ENCODE measurements around the gene IL25. TPM values are rescaled to one million over a fixed set of nuclear protein-coding genes. Genes with fewer than 3 reads are reported as not detected.
A peak's percentile ranks its signal among the peaks of the same experiment; 100 is the strongest.

IL25 gene
- total RNA-seq, 1 donor from 2014 or later: not detected

DNA sequence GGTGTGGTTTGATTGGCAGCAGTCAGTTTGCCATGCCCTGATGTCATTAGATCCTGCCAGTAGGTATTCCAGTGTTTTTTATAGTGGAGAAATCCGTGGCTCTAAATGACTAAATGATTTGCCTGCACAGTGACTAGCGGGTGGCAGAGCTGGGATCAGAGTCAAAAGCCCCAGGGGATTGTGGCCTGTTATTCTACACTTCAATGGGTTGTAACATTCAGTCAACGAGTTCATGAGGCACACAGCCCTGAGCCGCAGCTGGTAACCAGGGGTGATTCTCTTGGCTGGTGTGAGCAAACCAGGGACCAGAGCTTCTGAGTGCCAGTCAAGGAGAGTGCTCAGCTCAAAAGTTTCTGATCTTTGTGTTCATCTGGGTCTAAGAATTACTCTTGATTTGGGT lies 33.6 kb downstream of the IL25 start:
- Histone ChIP-seq H3K9ac (ENCODE audit: low read depth in 1 of 3, low read length in 3 of 3) (no peak overlapping the region), H3K4me1 (ENCODE audit: control insufficient read depth in 3 of 3, insufficient read depth in 3 of 3, low read length in 3 of 3) (peaks cover 0 to 24% (median 0%) of the 10 kb centered on the region in 3 donors), H3K27ac (ENCODE audit: low read depth, low read length) (no peak overlapping the region), H3K27me3 (ENCODE audit: control insufficient read depth in 3 of 3, insufficient read depth in 3 of 3, low read length in 3 of 3) (peaks cover 0 to 16% (median 3%) of the 10 kb centered on the region in 3 donors), H3K9me3 (ENCODE audit: control insufficient read depth in 3 of 3, low read length in 3 of 3) (no peaks in the 10 kb centered on the region), H3K4me3 (ENCODE audit: low read length in 3 of 3) (no peak overlapping the region), H3K36me3 (ENCODE audit: control insufficient read depth in 3 of 3, insufficient read depth in 3 of 3, low read length in 3 of 3) (peaks cover 2 to 48% (median 36%) of the 10 kb centered on the region in 3 donors)

GRCh38 chr14:23406725-23407355 lies 34.2 kb downstream of the IL25 start:
- H3K4me1 ChIP-seq (ENCODE audit: control insufficient read depth in 3 of 3, insufficient read depth in 3 of 3, low read length in 3 of 3): peaks cover 0 to 23% (median 0%) of the 10 kb centered on the region in 3 donors
- H3K4me3 ChIP-seq (ENCODE audit: low read length in 3 of 3): no peak overlapping the region
- H3K27ac ChIP-seq (ENCODE audit: low read depth, low read length): no peak overlapping the region
- peak overlapping the region in 1 of 3 donors; percentile 33 for H3K9ac ChIP-seq (ENCODE audit: low read depth in 1 of 3, low read length in 3 of 3)
- peaks cover 2 to 44% (median 36%) of the 10 kb centered on the region in 3 donors for H3K36me3 ChIP-seq (ENCODE audit: control insufficient read depth in 3 of 3, insufficient read depth in 3 of 3, low read length in 3 of 3)
- H3K27me3 ChIP-seq (ENCODE audit: control insufficient read depth in 3 of 3, insufficient read depth in 3 of 3, low read length in 3 of 3): peaks cover 0 to 16% (median 2%) of the 10 kb centered on the region in 3 donors
- no peaks in the 10 kb centered on the region for H3K9me3 ChIP-seq (ENCODE audit: control insufficient read depth in 3 of 3, low read length in 3 of 3)

- H3K27ac ChIP-seq (ENCODE audit: low read depth, low read length): peak within 1 kb of the TSS; percentile 54
- H3K36me3 ChIP-seq (ENCODE audit: control insufficient read depth in 3 of 3, insufficient read depth in 3 of 3, low read length in 3 of 3): peaks cover 2 to 42% (median 28%) of the 10 kb centered on the region in 3 donors
- H3K4me3 ChIP-seq (ENCODE audit: low read length in 3 of 3): no peak within 1 kb of the TSS
- H3K9me3 ChIP-seq (ENCODE audit: control insufficient read depth in 3 of 3, low read length in 3 of 3): no peaks in the 10 kb centered on the region
- peaks cover 0 to 19% (median 0%) of the 10 kb centered on the region in 3 donors for H3K4me1 ChIP-seq (ENCODE audit: control insufficient read depth in 3 of 3, insufficient read depth in 3 of 3, low read length in 3 of 3)
- peaks cover 0 to 20% (median 0%) of the 10 kb centered on the region in 3 donors for H3K27me3 ChIP-seq (ENCODE audit: control insufficient read depth in 3 of 3, insufficient read depth in 3 of 3, low read length in 3 of 3)
- H3K9ac ChIP-seq (ENCODE audit: low read depth in 1 of 3, low read length in 3 of 3): peak within 1 kb of the TSS in 1 of 3 donors; percentile 33
Measured at GRCh38 chr14:23407516-23408306, 35.1 kb downstream of the IL25 start, which contains the start of gene MYH6. TSS of gene MYH6 (minus strand) at chr14:23408273. CDS start at chr14:23407223, 1,050 bp downstream.

- peaks cover 2 to 39% (median 25%) of the 10 kb centered on the region in 3 donors for H3K36me3 ChIP-seq (ENCODE audit: control insufficient read depth in 3 of 3, insufficient read depth in 3 of 3, low read length in 3 of 3)
- no peak overlapping the region for H3K27ac ChIP-seq (ENCODE audit: low read depth, low read length)
- peaks cover 0 to 20% (median 0%) of the 10 kb centered on the region in 3 donors for H3K27me3 ChIP-seq (ENCODE audit: control insufficient read depth in 3 of 3, insufficient read depth in 3 of 3, low read length in 3 of 3)
- peaks cover 0 to 19% (median 0%) of the 10 kb centered on the region in 3 donors for H3K4me1 ChIP-seq (ENCODE audit: control insufficient read depth in 3 of 3, insufficient read depth in 3 of 3, low read length in 3 of 3)
- H3K9ac ChIP-seq (ENCODE audit: low read depth in 1 of 3, low read length in 3 of 3): peak overlapping the region in 1 of 3 donors; percentile 11
- H3K4me3 ChIP-seq (ENCODE audit: low read length in 3 of 3): no peak overlapping the region
- no peaks in the 10 kb centered on the region for H3K9me3 ChIP-seq (ENCODE audit: control insufficient read depth in 3 of 3, low read length in 3 of 3)
Measured at GRCh38 chr14:23408307-23408630, 35.7 kb downstream of the IL25 start.

GRCh38 chr14:23409475-23409874 lies 36.9 kb downstream of the IL25 start:
- peaks cover 0 to 21% (median 0%) of the 10 kb centered on the region in 3 donors for H3K4me1 ChIP-seq (ENCODE audit: control insufficient read depth in 3 of 3, insufficient read depth in 3 of 3, low read length in 3 of 3)
- H3K27me3 ChIP-seq (ENCODE audit: control insufficient read depth in 3 of 3, insufficient read depth in 3 of 3, low read length in 3 of 3): peaks cover 0 to 15% (median 0%) of the 10 kb centered on the region in 3 donors
- no peak overlapping the region for H3K9ac ChIP-seq (ENCODE audit: low read depth in 1 of 3, low read length in 3 of 3)
- no peak overlapping the region for H3K4me3 ChIP-seq (ENCODE audit: low read length in 3 of 3)
- peak overlapping the region; percentile 54 for H3K27ac ChIP-seq (ENCODE audit: low read depth, low read length)
- H3K9me3 ChIP-seq (ENCODE audit: control insufficient read depth in 3 of 3, low read length in 3 of 3): no peaks in the 10 kb centered on the region
- peaks cover 0 to 39% (median 26%) of the 10 kb centered on the region in 3 donors for H3K36me3 ChIP-seq (ENCODE audit: control insufficient read depth in 3 of 3, insufficient read depth in 3 of 3, low read length in 3 of 3)

DNA sequence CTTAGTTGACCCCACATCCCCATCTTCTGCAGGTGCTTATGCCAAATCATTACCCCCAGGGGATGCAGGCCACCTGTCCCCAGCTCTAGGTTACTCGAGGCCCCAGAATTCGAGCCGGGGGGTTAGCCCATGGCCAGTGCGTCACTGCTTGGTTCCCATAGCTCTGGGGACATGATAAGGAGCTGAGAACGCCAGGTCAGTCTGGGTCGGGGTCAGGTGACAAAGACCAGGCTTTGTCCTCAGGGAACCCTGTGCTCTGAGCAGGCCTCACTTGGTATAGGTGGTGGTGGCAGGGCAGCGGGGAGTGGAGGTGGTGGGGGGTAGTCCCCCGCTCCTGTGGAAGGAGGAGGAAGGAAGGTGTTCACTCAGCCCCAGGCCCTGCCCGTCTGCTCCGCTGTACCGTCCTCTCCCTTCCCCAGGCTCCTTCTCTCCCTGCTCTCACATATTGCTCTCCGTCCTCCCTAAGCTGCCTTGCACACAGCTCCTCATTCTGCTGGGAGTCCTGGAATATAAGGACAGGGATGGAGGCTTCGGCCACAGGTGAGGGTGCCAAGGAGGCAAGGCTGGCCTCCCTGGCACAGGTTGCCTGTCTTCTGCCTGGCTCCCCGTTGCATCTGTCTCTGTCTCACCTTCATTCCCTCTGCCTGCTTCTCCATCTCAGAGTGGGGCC lies 37.5 kb downstream of the IL25 start:
- peaks cover 0 to 39% (median 27%) of the 10 kb centered on the region in 3 donors for H3K36me3 ChIP-seq (ENCODE audit: control insufficient read depth in 3 of 3, insufficient read depth in 3 of 3, low read length in 3 of 3)
- H3K4me3 ChIP-seq (ENCODE audit: low read length in 3 of 3): no peak overlapping the region
- H3K9ac ChIP-seq (ENCODE audit: low read depth in 1 of 3, low read length in 3 of 3): peak overlapping the region in 1 of 3 donors; percentile 62
- H3K27ac ChIP-seq (ENCODE audit: low read depth, low read length): peak overlapping the region; percentile 54
- peaks cover 0 to 15% (median 0%) of the 10 kb centered on the region in 3 donors for H3K27me3 ChIP-seq (ENCODE audit: control insufficient read depth in 3 of 3, insufficient read depth in 3 of 3, low read length in 3 of 3)
- peaks cover 0 to 21% (median 0%) of the 10 kb centered on the region in 3 donors for H3K4me1 ChIP-seq (ENCODE audit: control insufficient read depth in 3 of 3, insufficient read depth in 3 of 3, low read length in 3 of 3)
- H3K9me3 ChIP-seq (ENCODE audit: control insufficient read depth in 3 of 3, low read length in 3 of 3): no peaks in the 10 kb centered on the region

- H3K4me3 ChIP-seq (ENCODE audit: low read length in 3 of 3): no peak overlapping the region
- H3K36me3 ChIP-seq (ENCODE audit: control insufficient read depth in 3 of 3, insufficient read depth in 3 of 3, low read length in 3 of 3): peaks cover 8 to 43% (median 33%) of the 10 kb centered on the region in 3 donors
- no peaks in the 10 kb centered on the region for H3K9me3 ChIP-seq (ENCODE audit: control insufficient read depth in 3 of 3, low read length in 3 of 3)
- H3K27ac ChIP-seq (ENCODE audit: low read depth, low read length): peak overlapping the region; percentile 2
- H3K4me1 ChIP-seq (ENCODE audit: control insufficient read depth in 3 of 3, insufficient read depth in 3 of 3, low read length in 3 of 3): peaks cover 0 to 23% (median 0%) of the 10 kb centered on the region in 3 donors
- H3K9ac ChIP-seq (ENCODE audit: low read depth in 1 of 3, low read length in 3 of 3): peak overlapping the region in 1 of 3 donors; percentile 54
- H3K27me3 ChIP-seq (ENCODE audit: control insufficient read depth in 3 of 3, insufficient read depth in 3 of 3, low read length in 3 of 3): peaks cover 0 to 10% (median 0%) of the 10 kb centered on the region in 3 donors
Measured at GRCh38 chr14:23411563-23412525, 39.2 kb downstream of the IL25 start.

DNA sequence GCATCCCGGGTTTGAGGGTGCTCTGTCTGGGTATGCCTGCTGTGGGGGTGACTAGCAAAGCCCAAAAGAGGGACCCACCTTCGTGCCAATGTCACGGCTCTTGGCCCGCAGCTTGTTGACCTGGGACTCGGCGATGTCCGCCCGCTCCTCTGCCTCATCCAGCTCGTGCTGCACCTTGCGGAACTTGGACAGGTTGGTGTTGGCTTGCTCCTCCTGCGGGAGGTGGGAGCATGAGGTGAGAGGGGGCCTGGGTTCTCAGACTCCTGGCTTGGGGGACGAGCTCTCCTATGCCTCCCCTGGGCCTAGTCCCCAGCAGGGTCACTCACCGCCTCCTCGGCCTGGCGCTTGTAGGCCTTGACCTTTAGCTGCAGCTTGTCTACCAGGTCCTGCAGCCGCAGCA lies 41.1 kb downstream of the IL25 start:
- Histone ChIP-seq H3K36me3 (ENCODE audit: control insufficient read depth in 3 of 3, insufficient read depth in 3 of 3, low read length in 3 of 3) (peaks cover 11 to 59% (median 44%) of the 10 kb centered on the region in 3 donors), H3K27ac (ENCODE audit: low read depth, low read length) (no peak overlapping the region), H3K27me3 (ENCODE audit: control insufficient read depth in 3 of 3, insufficient read depth in 3 of 3, low read length in 3 of 3) (peaks cover 0 to 7% (median 3%) of the 10 kb centered on the region in 3 donors), H3K4me1 (ENCODE audit: control insufficient read depth in 3 of 3, insufficient read depth in 3 of 3, low read length in 3 of 3) (peaks cover 0 to 16% (median 0%) of the 10 kb centered on the region in 3 donors), H3K9ac (ENCODE audit: low read depth in 1 of 3, low read length in 3 of 3) (peak overlapping the region in 1 of 3 donors; percentile 50), H3K4me3 (ENCODE audit: low read length in 3 of 3) (no peak overlapping the region), H3K9me3 (ENCODE audit: control insufficient read depth in 3 of 3, low read length in 3 of 3) (no peaks in the 10 kb centered on the region)

- H3K27me3 ChIP-seq (ENCODE audit: control insufficient read depth in 3 of 3, insufficient read depth in 3 of 3, low read length in 3 of 3): peaks cover 0 to 7% (median 4%) of the 10 kb centered on the region in 3 donors
- no peaks in the 10 kb centered on the region for H3K9me3 ChIP-seq (ENCODE audit: control insufficient read depth in 3 of 3, low read length in 3 of 3)
- peak overlapping the region in 1 of 3 donors; percentile 50 for H3K9ac ChIP-seq (ENCODE audit: low read depth in 1 of 3, low read length in 3 of 3)
- H3K27ac ChIP-seq (ENCODE audit: low read depth, low read length): no peak overlapping the region
- peaks cover 16 to 65% (median 49%) of the 10 kb centered on the region in 3 donors for H3K36me3 ChIP-seq (ENCODE audit: control insufficient read depth in 3 of 3, insufficient read depth in 3 of 3, low read length in 3 of 3)
- no peak overlapping the region for H3K4me3 ChIP-seq (ENCODE audit: low read length in 3 of 3)
- H3K4me1 ChIP-seq (ENCODE audit: control insufficient read depth in 3 of 3, insufficient read depth in 3 of 3, low read length in 3 of 3): peaks cover 0 to 15% (median 0%) of the 10 kb centered on the region in 3 donors
Measured at GRCh38 chr14:23414254-23414653, 41.6 kb downstream of the IL25 start.
